Measurements from ENCODE around the gene PAPOLB. TPM values are rescaled to one million over a fixed set of nuclear protein-coding genes. Genes with fewer than 3 reads are reported as not detected.
A peak's percentile ranks its signal among the peaks of the same experiment; 100 is the strongest.

The PAPOLB gene
- total RNA-seq, 2 experiments from 2014 or later = not detected

GRCh38 chr7:4809091-4809591 is 52.7 kb downstream of the PAPOLB start:
- Mint-ChIP-seq H3K4me3 (peak overlapping the region; percentile 70), H3K27me3 (peaks cover 31% of the 10 kb centered on the region), H3K36me3 (ENCODE audit: low read depth) (no peaks in the 10 kb centered on the region), H3K27ac (no peak overlapping the region), H3K4me1 (ENCODE audit: low read depth) (peaks cover 4% of the 10 kb centered on the region), H3K9me3 (no peaks in the 10 kb centered on the region)
- CTCF ChIA-PET = no interaction called here
- intact Hi-C loops (cut with DNase I, micrococcal nuclease) = no loop called here
- Histone ChIP-seq H3K4me1 (ENCODE audit: insufficient read depth, low read length) (peaks cover 19% of the 10 kb centered on the region), H3K36me3 (ENCODE audit: insufficient read depth, low read length) (no peaks in the 10 kb centered on the region), H3K27me3 (ENCODE audit: control insufficient read depth in 1 of 2, insufficient read depth in 2 of 2, low read length in 2 of 2) (peaks cover 16 to 27% of the 10 kb centered on the region in 2 experiments), H3K9me3 (ENCODE audit: control insufficient read depth in 1 of 2, insufficient read depth in 1 of 2, low read length in 2 of 2) (peaks cover 0 to 17% of the 10 kb centered on the region in 2 experiments), H3K27ac (ENCODE audit: low read depth in 1 of 2, low read length in 2 of 2) (no peak overlapping the region), H3K4me3 (ENCODE audit: low read length) (peak overlapping the region; percentile 41)
- TF ChIP-seq CTCF (IDR thresholded peaks at IDR 0.05) = no peak
- DNase-seq (peak in 6 of 14 experiments; percentile 20 to 68 (median 36)), ATAC-seq (ENCODE audit: poor library complexity) (peak; percentile 55)
- POLR2A ChIA-PET = interaction anchor here (1.2 kb wide), 1 partner anchor 33 kb away, joined by 5 read pairs; the partner anchor contains the start of gene AP5Z1

GRCh38 chr7:4808565-4808964 is 53.3 kb downstream of the PAPOLB start:
- no peaks in the 10 kb centered on the region for H3K36me3 Mint-ChIP-seq (ENCODE audit: low read depth)
- peaks cover 0 to 13% of the 10 kb centered on the region in 2 experiments for H3K9me3 ChIP-seq (ENCODE audit: control insufficient read depth in 1 of 2, insufficient read depth in 1 of 2, low read length in 2 of 2)
- H3K27me3 ChIP-seq (ENCODE audit: control insufficient read depth in 1 of 2, insufficient read depth in 2 of 2, low read length in 2 of 2) = peaks cover 16 to 21% of the 10 kb centered on the region in 2 experiments
- H3K4me3 Mint-ChIP-seq = no peak overlapping the region
- H3K27me3 Mint-ChIP-seq = peaks cover 25% of the 10 kb centered on the region
- H3K4me3 ChIP-seq (ENCODE audit: low read length) = no peak overlapping the region
- no peak overlapping the region for H3K27ac Mint-ChIP-seq
- POLR2A ChIA-PET = no interaction called here
- no peaks in the 10 kb centered on the region for H3K36me3 ChIP-seq (ENCODE audit: insufficient read depth, low read length)
- DNase-seq = peak in 1 of 14 experiments; percentile 6
- H3K4me1 ChIP-seq (ENCODE audit: insufficient read depth, low read length) = peaks cover 19% of the 10 kb centered on the region
- TF ChIP-seq CTCF (IDR thresholded peaks at IDR 0.05) = no peak
- CTCF ChIA-PET = no interaction called here
- H3K27ac ChIP-seq (ENCODE audit: low read depth in 1 of 2, low read length in 2 of 2) = no peak overlapping the region
- ATAC-seq (ENCODE audit: poor library complexity) = no peak
- peaks cover 4% of the 10 kb centered on the region for H3K4me1 Mint-ChIP-seq (ENCODE audit: low read depth)
- H3K9me3 Mint-ChIP-seq = no peaks in the 10 kb centered on the region
- intact Hi-C loops (cut with DNase I, micrococcal nuclease) = no loop called here

- no peak overlapping the region for H3K27ac Mint-ChIP-seq
- ATAC-seq (ENCODE audit: poor library complexity) (no peak), DNase-seq (peak in 1 of 14 experiments; percentile 2)
- H3K4me1 Mint-ChIP-seq (ENCODE audit: low read depth) = peaks cover 4% of the 10 kb centered on the region
- H3K36me3 ChIP-seq (ENCODE audit: insufficient read depth, low read length) = no peaks in the 10 kb centered on the region
- no peak overlapping the region for H3K4me3 ChIP-seq (ENCODE audit: low read length)
- intact Hi-C loops (cut with DNase I, micrococcal nuclease) = no loop called here
- H3K27me3 Mint-ChIP-seq = peaks cover 20% of the 10 kb centered on the region
- H3K36me3 Mint-ChIP-seq (ENCODE audit: low read depth) = no peaks in the 10 kb centered on the region
- no peak for TF ChIP-seq CTCF (IDR thresholded peaks at IDR 0.05)
- POLR2A ChIA-PET = no interaction called here
- peaks cover 19% of the 10 kb centered on the region for H3K4me1 ChIP-seq (ENCODE audit: insufficient read depth, low read length)
- H3K4me3 Mint-ChIP-seq = no peak overlapping the region
- CTCF ChIA-PET = no interaction called here
- H3K27ac ChIP-seq (ENCODE audit: low read depth in 1 of 2, low read length in 2 of 2) = no peak overlapping the region
- H3K9me3 Mint-ChIP-seq = no peaks in the 10 kb centered on the region
- peaks cover 11 to 16% of the 10 kb centered on the region in 2 experiments for H3K27me3 ChIP-seq (ENCODE audit: control insufficient read depth in 1 of 2, insufficient read depth in 2 of 2, low read length in 2 of 2)
- peaks cover 0 to 8% of the 10 kb centered on the region in 2 experiments for H3K9me3 ChIP-seq (ENCODE audit: control insufficient read depth in 1 of 2, insufficient read depth in 1 of 2, low read length in 2 of 2)
These were observed 53.8 kb downstream of the PAPOLB start for GRCh38 chr7:4808026-4808425.

Other genes with a start within 250 kb of the PAPOLB start
- gene FOXK1, start 179.7 kb downstream of the PAPOLB start, total RNA-seq = 10 to 100 TPM; 67.8 to 68.1 TPM
- gene AP5Z1, start 86.4 kb downstream of the PAPOLB start, total RNA-seq = 100 to 1,000 TPM in 1 of 2 experiments, 10 to 100 TPM in 1; 93.5 to 102 TPM
- gene RADIL, start 21.7 kb upstream of the PAPOLB start, total RNA-seq = not detected
- gene MMD2, start 97.2 kb upstream of the PAPOLB start, total RNA-seq = not detected
- gene RBAK, start 183.8 kb upstream of the PAPOLB start, total RNA-seq = 10 to 100 TPM; 11.0 to 12.4 TPM

Data from CD4-positive, alpha-beta T cell (primary cell).